Measurements from ENCODE around the gene TRPV5. TPM values are rescaled to one million over a fixed set of nuclear protein-coding genes. Genes with fewer than 3 reads are reported as not detected.

The TRPV5 gene
- total and polyA plus RNA-seq, 2 donors (not counting 3 experiments of a cell fraction or from before 2014, with no cell fraction given), result not detected

- ChIA-PET CTCF (interaction anchor here (0.9 kb wide), 1 partner anchor 284 kb away, joined by 3 read pairs; no protein-coding TSS in a partner anchor), POLR2A (no interaction called here)
- no peak overlapping the region for H3K4me3 ChIP-seq (replicated peaks in 1 of 3; ENCODE audit: insufficient read depth in 1 of 3, low read depth in 1 of 3, low read length in 3 of 3)
- no peaks in the 10 kb centered on the region for H4K20me1 ChIP-seq (replicated peaks; ENCODE audit: control insufficient read depth, extremely low read depth, insufficient read depth, low read length)
- no peak overlapping the region for H3K27ac ChIP-seq (ENCODE audit: insufficient read depth, low read depth, low read length)
- peaks cover 0 to 2% of the 10 kb centered on the region in 2 experiments for H3K27me3 ChIP-seq (ENCODE audit: control insufficient read depth in 2 of 2, insufficient read depth in 2 of 2, low read length in 2 of 2)
- no peaks in the 10 kb centered on the region for H3K79me2 ChIP-seq (ENCODE audit: control insufficient read depth, insufficient read depth, low read length)
- H3K9ac ChIP-seq (replicated peaks; ENCODE audit: extremely low read depth, insufficient read depth, low read length), result no peak overlapping the region
- no peak overlapping the region for H3K4me2 ChIP-seq (ENCODE audit: insufficient read depth, low read length)
- H2AFZ ChIP-seq (ENCODE audit: low read depth, low read length), result no peak overlapping the region
- dilution Hi-C loops (cut with MboI; ENCODE audit: extremely low pct_ligation_motif_present, low sequenced_read_pairs) (no loop called here), intact Hi-C loops (cut with micrococcal nuclease) (no loop called here)
- H3K4me1 ChIP-seq (ENCODE audit: control insufficient read depth, extremely low read depth, insufficient read depth, low read length), result no peaks in the 10 kb centered on the region
- no peak for TF ChIP-seq FOS (IDR thresholded peaks at IDR 0.05; ENCODE audit: borderline replicate concordance, insufficient read depth, low read length)
- no peak for TF ChIP-seq POLR2AphosphoS5 (IDR thresholded peaks at IDR 0.05; ENCODE audit: insufficient read depth, low read depth, low read length)
- TF ChIP-seq, protein P1, sequence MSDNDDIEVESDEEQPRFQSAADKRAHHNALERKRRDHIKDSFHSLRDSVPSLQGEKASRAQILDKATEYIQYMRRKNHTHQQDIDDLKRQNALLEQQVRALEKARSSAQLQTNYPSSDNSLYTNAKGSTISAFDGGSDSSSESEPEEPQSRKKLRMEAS (IDR thresholded peaks at IDR 0.05; ENCODE audit: insufficient read depth, insufficient read length), result no peak
- TF ChIP-seq EZH2 (IDR thresholded peaks at IDR 0.05; ENCODE audit: borderline replicate concordance, low read depth, low read length, severe bottlenecking), result no peak
- no peak for TF ChIP-seq JUN (IDR thresholded peaks at IDR 0.05; ENCODE audit: borderline replicate concordance, insufficient read depth, insufficient read length, low read depth)
- TF ChIP-seq GATA2 (IDR thresholded peaks at IDR 0.05; ENCODE audit: insufficient read depth, insufficient read length, low read depth, low read length), result no peak
- TF ChIP-seq POLR2A (IDR thresholded peaks at IDR 0.05; ENCODE audit: low read depth, low read length), result no peak
- TF ChIP-seq, protein P2, sequence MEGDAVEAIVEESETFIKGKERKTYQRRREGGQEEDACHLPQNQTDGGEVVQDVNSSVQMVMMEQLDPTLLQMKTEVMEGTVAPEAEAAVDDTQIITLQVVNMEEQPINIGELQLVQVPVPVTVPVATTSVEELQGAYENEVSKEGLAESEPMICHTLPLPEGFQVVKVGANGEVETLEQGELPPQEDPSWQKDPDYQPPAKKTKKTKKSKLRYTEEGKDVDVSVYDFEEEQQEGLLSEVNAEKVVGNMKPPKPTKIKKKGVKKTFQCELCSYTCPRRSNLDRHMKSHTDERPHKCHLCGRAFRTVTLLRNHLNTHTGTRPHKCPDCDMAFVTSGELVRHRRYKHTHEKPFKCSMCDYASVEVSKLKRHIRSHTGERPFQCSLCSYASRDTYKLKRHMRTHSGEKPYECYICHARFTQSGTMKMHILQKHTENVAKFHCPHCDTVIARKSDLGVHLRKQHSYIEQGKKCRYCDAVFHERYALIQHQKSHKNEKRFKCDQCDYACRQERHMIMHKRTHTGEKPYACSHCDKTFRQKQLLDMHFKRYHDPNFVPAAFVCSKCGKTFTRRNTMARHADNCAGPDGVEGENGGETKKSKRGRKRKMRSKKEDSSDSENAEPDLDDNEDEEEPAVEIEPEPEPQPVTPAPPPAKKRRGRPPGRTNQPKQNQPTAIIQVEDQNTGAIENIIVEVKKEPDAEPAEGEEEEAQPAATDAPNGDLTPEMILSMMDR (IDR thresholded peaks at IDR 0.05; ENCODE audit: extremely low read depth in 1 of 2, insufficient read depth in 1 of 2, low read depth in 1 of 2, low read length in 2 of 2), result no peak
- TF ChIP-seq MYC (IDR thresholded peaks at IDR 0.05; ENCODE audit: low read depth, low read length), result no peak
- H3K9me1 ChIP-seq (replicated peaks; ENCODE audit: control insufficient read depth, extremely low read depth, insufficient read depth, low read length), result no peaks in the 10 kb centered on the region
- no TSS peak for BruUV-seq (replicated peaks)
- no peak for DNase-seq (ENCODE audit: low read depth, low spot score)
- no peaks in the 10 kb centered on the region for H3K36me3 ChIP-seq (ENCODE audit: control insufficient read depth in 2 of 2, extremely low read depth in 1 of 2, insufficient read depth in 2 of 2, low read length in 2 of 2)
- FAIRE-seq, result no peak
- H3K9me3 ChIP-seq (replicated peaks; ENCODE audit: control insufficient read depth, insufficient read depth, low read length), result no peaks in the 10 kb centered on the region
Observed at GRCh38 chr7:142916508-142916907, 17.0 kb downstream of the TRPV5 start.
